ENCODE results near the gene CPE.
"Not testable (repeated sequence)": the region's sequence is repeated elsewhere in the genome, so short reads cannot be mapped to it uniquely, and the experiment has no call there.

The CPE gene

DNA sequence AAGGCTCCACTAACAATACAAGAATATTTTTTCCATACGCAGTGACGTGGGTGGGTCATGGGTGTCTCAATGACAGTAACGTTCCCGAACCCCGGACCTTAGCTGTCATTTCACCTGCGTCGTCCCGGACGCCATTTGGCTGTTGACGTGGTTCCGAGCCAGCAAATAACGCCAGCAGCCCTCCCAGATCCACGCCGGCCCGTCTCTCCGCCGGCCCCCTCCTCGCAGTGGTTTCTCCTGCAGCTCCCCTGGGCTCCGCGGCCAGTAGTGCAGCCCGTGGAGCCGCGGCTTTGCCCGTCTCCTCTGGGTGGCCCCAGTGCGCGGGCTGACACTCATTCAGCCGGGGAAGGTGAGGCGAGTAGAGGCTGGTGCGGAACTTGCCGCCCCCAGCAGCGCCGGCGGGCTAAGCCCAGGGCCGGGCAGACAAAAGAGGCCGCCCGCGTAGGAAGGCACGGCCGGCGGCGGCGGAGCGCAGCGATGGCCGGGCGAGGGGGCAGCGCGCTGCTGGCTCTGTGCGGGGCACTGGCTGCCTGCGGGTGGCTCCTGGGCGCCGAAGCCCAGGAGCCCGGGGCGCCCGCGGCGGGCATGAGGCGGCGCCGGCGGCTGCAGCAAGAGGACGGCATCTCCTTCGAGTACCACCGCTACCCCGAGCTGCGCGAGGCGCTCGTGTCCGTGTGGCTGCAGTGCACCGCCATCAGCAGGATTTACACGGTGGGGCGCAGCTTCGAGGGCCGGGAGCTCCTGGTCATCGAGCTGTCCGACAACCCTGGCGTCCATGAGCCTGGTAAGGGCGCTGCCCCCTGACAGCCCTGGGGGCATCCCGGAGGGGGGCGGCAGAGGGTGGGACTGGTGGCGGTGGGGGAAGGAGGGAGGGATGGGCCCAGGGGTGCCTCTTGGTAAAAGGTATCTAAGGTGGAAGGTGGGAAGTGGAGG is at the start of gene CPE:
CPE (plus strand) TSS at position 264 of the 933 bp plus-strand sequence; CDS start at position 478, 214 bp downstream.
- peak within 1 kb of the TSS; percentile 41 for H3K9ac ChIP-seq (ENCODE audit: low read length)
- no peaks in the 10 kb centered on the region for H3K9me3 ChIP-seq (ENCODE audit: control insufficient read depth, low read length)
- H3K27me3 ChIP-seq (ENCODE audit: control insufficient read depth, insufficient read depth, low read length) = peaks cover 22% of the 10 kb centered on the region
- peak within 1 kb of the TSS; percentile 5 for H3K4me3 ChIP-seq (ENCODE audit: low read length)
- H3K36me3 ChIP-seq (ENCODE audit: control insufficient read depth, insufficient read depth, low read length) = no peaks in the 10 kb centered on the region
- H3K4me1 ChIP-seq (ENCODE audit: control insufficient read depth, insufficient read depth, low read length) = no peaks in the 10 kb centered on the region

- Histone ChIP-seq H3K9ac (ENCODE audit: low read length) (no peak overlapping the region), H3K9me3 (ENCODE audit: control insufficient read depth, low read length) (no peaks in the 10 kb centered on the region), H3K36me3 (ENCODE audit: control insufficient read depth, insufficient read depth, low read length) (no peaks in the 10 kb centered on the region), H3K27me3 (ENCODE audit: control insufficient read depth, insufficient read depth, low read length) (no peaks in the 10 kb centered on the region), H3K4me3 (ENCODE audit: low read length) (no peak overlapping the region), H3K4me1 (ENCODE audit: control insufficient read depth, insufficient read depth, low read length) (peaks cover 16% of the 10 kb centered on the region)
Measured at GRCh38 chr4:165330071-165330470, 48.7 kb upstream of the CPE start.

DNA sequence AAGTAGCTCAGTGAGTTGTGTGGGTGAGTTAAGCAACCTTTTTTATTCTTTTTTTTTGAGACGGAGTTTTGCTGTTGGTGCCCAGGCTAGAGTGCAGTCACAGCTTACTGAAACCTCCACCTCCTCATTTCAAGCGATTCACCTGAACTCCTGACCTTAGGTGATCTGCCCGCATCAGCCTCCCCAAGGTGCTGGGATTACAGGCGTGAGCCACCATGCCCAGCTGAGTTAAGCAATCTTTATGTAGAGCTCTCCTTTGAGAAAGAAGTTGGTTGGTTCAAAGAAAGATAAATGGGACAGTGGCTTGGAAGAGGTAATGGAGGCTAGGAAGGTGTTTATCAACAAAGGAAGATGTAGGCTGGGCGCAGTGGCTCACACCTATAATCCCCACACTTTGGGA is 48.1 kb upstream of the CPE start:
- Histone ChIP-seq H3K36me3 (ENCODE audit: control insufficient read depth, insufficient read depth, low read length) (no peaks in the 10 kb centered on the region), H3K9ac (ENCODE audit: low read length) (no peak overlapping the region), H3K9me3 (ENCODE audit: control insufficient read depth, low read length) (no peaks in the 10 kb centered on the region), H3K27me3 (ENCODE audit: control insufficient read depth, insufficient read depth, low read length) (no peaks in the 10 kb centered on the region), H3K4me1 (ENCODE audit: control insufficient read depth, insufficient read depth, low read length) (peaks cover 16% of the 10 kb centered on the region), H3K4me3 (ENCODE audit: low read length) (no peak overlapping the region)

DNA sequence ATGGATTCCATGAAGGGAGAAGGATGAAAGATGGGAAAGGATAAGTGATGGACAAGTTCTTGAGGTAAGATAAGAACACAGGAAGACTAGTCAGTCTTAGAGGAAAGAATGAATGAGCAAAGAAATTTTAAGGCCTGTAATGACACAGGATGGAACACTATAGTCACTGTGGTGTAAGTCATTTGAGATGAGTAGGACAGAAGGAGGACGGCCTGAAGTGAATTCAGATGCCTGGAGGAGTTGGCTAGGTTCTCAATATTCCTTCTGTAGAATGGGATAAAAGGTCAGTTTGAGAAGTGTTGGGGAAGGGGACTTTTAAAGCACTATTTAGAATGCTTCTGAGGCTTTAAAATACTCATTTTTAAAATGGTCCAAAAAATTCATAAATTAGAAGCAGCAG is 47.4 kb upstream of the CPE start:
- Histone ChIP-seq H3K4me1 (ENCODE audit: control insufficient read depth, insufficient read depth, low read length) (peaks cover 11% of the 10 kb centered on the region), H3K36me3 (ENCODE audit: control insufficient read depth, insufficient read depth, low read length) (no peaks in the 10 kb centered on the region), H3K9me3 (ENCODE audit: control insufficient read depth, low read length) (no peaks in the 10 kb centered on the region), H3K9ac (ENCODE audit: low read length) (no peak overlapping the region), H3K27me3 (ENCODE audit: control insufficient read depth, insufficient read depth, low read length) (no peaks in the 10 kb centered on the region), H3K4me3 (ENCODE audit: low read length) (no peak overlapping the region)

- no peak overlapping the region for H3K4me3 ChIP-seq (ENCODE audit: low read length)
- peaks cover 10% of the 10 kb centered on the region for H3K4me1 ChIP-seq (ENCODE audit: control insufficient read depth, insufficient read depth, low read length)
- H3K36me3 ChIP-seq (ENCODE audit: control insufficient read depth, insufficient read depth, low read length) = no peaks in the 10 kb centered on the region
Measured at GRCh38 chr4:165331823-165332222, 47.0 kb upstream of the CPE start.

GRCh38 chr4:165332502-165332901 is 46.3 kb upstream of the CPE start:
- Histone ChIP-seq H3K27me3 (ENCODE audit: control insufficient read depth, insufficient read depth, low read length) (no peaks in the 10 kb centered on the region), H3K36me3 (ENCODE audit: control insufficient read depth, insufficient read depth, low read length) (no peaks in the 10 kb centered on the region), H3K9ac (ENCODE audit: low read length) (no peak overlapping the region), H3K9me3 (ENCODE audit: control insufficient read depth, low read length) (no peaks in the 10 kb centered on the region), H3K4me3 (ENCODE audit: low read length) (no peak overlapping the region), H3K4me1 (ENCODE audit: control insufficient read depth, insufficient read depth, low read length) (peaks cover 10% of the 10 kb centered on the region)

More at GRCh38 chr4:165331823-165332222, 47.0 kb upstream of the CPE start:
- Histone ChIP-seq H3K9ac (ENCODE audit: low read length) (no peak overlapping the region), H3K9me3 (ENCODE audit: control insufficient read depth, low read length) (no peaks in the 10 kb centered on the region), H3K27me3 (ENCODE audit: control insufficient read depth, insufficient read depth, low read length) (no peaks in the 10 kb centered on the region)

- no peak overlapping the region for H3K9ac ChIP-seq (ENCODE audit: low read length)
- no peaks in the 10 kb centered on the region for H3K9me3 ChIP-seq (ENCODE audit: control insufficient read depth, low read length)
- H3K27me3 ChIP-seq (ENCODE audit: control insufficient read depth, insufficient read depth, low read length) = no peaks in the 10 kb centered on the region
- H3K36me3 ChIP-seq (ENCODE audit: control insufficient read depth, insufficient read depth, low read length) = no peaks in the 10 kb centered on the region
- no peaks in the 10 kb centered on the region for H3K4me1 ChIP-seq (ENCODE audit: control insufficient read depth, insufficient read depth, low read length)
- H3K4me3 ChIP-seq (ENCODE audit: low read length) = no peak overlapping the region
Measured at GRCh38 chr4:165335163-165335703, 43.6 kb upstream of the CPE start.

DNA sequence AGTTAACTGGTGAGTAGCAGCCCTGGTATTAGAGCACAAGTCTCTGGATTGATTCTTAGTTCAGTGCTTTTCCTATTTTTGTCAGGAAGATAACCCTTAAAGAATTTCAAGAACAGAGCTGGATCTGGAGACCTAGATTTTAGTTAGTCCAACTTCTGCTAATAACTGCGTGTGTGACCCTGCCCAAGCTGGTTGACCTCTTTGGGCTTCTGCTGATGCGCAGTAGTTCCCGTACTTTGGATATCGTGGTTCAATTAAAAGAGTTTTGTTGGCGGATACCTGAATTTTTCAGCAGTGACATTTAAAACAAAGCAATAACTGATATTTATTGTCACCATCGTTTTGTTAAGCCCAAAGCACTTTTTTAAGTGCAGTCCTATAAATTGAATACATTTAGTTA is 42.1 kb upstream of the CPE start:
- Histone ChIP-seq H3K9me3 (ENCODE audit: control insufficient read depth, low read length) (no peaks in the 10 kb centered on the region), H3K4me1 (ENCODE audit: control insufficient read depth, insufficient read depth, low read length) (no peaks in the 10 kb centered on the region), H3K4me3 (ENCODE audit: low read length) (no peak overlapping the region), H3K9ac (ENCODE audit: low read length) (no peak overlapping the region), H3K27me3 (ENCODE audit: control insufficient read depth, insufficient read depth, low read length) (no peaks in the 10 kb centered on the region), H3K36me3 (ENCODE audit: control insufficient read depth, insufficient read depth, low read length) (no peaks in the 10 kb centered on the region)

DNA sequence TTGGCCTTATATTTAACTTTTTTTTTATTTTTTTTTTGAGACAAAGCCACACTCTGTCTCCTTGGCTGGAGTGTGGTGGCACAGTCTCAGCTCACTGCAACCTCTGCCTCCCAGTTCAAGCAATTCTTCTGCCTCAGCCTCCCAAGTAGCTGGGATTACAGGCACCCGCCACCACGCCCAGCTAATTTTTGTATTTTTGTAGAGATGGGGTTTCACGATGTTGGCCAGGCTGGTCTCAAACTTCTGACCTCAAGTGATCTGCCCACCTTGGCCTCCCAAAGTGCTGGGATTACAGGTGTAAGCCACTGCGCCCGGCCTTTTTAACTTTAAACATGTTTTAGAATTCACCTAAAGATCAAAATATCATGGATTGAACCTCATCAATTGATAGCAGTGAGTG is 36.5 kb upstream of the CPE start:
- H3K4me1 ChIP-seq (ENCODE audit: control insufficient read depth, insufficient read depth, low read length); H3K9ac ChIP-seq (ENCODE audit: low read length); H3K36me3 ChIP-seq (ENCODE audit: control insufficient read depth, insufficient read depth, low read length); H3K4me3 ChIP-seq (ENCODE audit: low read length); H3K27me3 ChIP-seq (ENCODE audit: control insufficient read depth, insufficient read depth, low read length); H3K9me3 ChIP-seq (ENCODE audit: control insufficient read depth, low read length): not testable (repeated sequence)

- H3K27me3 ChIP-seq (ENCODE audit: control insufficient read depth, insufficient read depth, low read length) = no peaks in the 10 kb centered on the region
- peaks cover 7% of the 10 kb centered on the region for H3K4me1 ChIP-seq (ENCODE audit: control insufficient read depth, insufficient read depth, low read length)
- H3K9me3 ChIP-seq (ENCODE audit: control insufficient read depth, low read length) = no peaks in the 10 kb centered on the region
- H3K9ac ChIP-seq (ENCODE audit: low read length) = no peak overlapping the region
- H3K4me3 ChIP-seq (ENCODE audit: low read length) = no peak overlapping the region
- H3K36me3 ChIP-seq (ENCODE audit: control insufficient read depth, insufficient read depth, low read length) = no peaks in the 10 kb centered on the region
Measured at GRCh38 chr4:165343353-165344191, 35.2 kb upstream of the CPE start.

DNA sequence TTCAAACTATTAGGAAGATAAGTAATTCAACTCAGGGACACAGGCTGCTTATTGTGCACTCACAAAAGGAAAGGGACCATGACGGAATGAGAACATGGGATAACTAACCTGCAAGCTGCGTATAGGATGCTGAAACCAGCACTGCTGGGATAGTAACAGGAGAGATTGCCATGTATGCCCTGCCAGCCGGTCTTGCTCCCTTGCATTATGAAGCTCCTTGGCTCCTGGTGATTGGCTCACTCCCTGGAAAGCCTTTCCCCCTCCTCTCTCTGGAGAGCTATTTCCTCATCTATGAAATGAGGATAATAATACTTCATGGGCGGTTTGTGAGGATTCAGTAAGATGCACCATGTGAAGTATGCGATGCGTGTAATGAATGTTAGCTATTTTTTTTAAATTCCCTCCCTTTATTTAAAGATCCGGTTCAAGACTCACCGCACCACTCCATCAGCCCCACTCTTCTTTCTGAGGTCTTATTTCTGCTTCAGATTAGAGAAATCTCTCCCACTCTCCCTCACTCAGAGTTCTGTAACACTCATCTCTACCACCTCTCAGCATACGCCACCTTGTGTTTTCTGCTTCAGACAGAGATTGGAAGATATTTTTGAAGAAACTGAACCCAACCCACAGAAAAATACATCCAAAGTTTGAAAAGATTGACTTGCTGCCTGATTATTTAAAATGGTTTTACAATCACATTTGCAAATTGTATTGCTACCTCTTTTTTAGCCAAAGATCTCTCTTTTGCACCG is 33.0 kb upstream of the CPE start:
- Histone ChIP-seq H3K27me3 (ENCODE audit: control insufficient read depth, insufficient read depth, low read length) (no peaks in the 10 kb centered on the region), H3K9me3 (ENCODE audit: control insufficient read depth, low read length) (no peaks in the 10 kb centered on the region), H3K4me3 (ENCODE audit: low read length) (no peak overlapping the region), H3K4me1 (ENCODE audit: control insufficient read depth, insufficient read depth, low read length) (peaks cover 7% of the 10 kb centered on the region), H3K36me3 (ENCODE audit: control insufficient read depth, insufficient read depth, low read length) (no peaks in the 10 kb centered on the region), H3K9ac (ENCODE audit: low read length) (no peak overlapping the region)

Measured in mucosa of stomach (tissue), 1 donor.